ENCODE data around the gene KMT2C.

The KMT2C gene

DNA sequence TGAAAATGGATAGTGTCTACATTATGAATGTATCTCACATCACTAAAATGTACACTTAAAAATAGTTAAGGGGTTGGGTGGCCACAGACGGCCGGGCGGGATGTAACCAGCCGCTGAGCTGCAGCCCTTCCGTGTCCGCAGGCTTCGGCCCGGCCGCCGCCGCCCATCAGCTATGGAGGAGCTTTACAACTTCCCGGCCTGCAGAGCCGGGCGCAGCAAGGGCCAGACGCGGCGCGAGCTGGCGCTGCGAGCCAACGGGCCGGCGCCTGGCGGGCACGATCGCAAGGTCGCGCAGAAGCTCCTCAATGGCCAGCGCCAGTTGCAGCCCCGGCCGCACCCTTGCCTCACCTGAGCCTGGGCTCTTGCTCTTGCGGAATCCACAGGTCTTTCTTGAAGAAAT lies 69.1 kb downstream of the KMT2C start:
- Histone ChIP-seq H3K36me3 (ENCODE audit: insufficient read depth, low read length) (peaks cover 20% of the 10 kb centered on the region), H3K9ac (ENCODE audit: low read length) (no peak overlapping the region), H3K4me2 (ENCODE audit: low read length) (no peak overlapping the region), H4K20me1 (ENCODE audit: insufficient read depth, low read length) (0 out of 2 replicates have a peak, but pooled peaks cover 3% of the 10 kb centered on the region), H3K4me3 (ENCODE audit: low read depth, low read length, poor library complexity, severe bottlenecking) (no peak overlapping the region), H3K9me2 (ENCODE audit: low read depth, low read length) (no peaks in the 10 kb centered on the region), H3K27ac (ENCODE audit: low read depth, low read length, poor library complexity, severe bottlenecking) (no peak overlapping the region), H2AFZ (ENCODE audit: low read length) (no peak overlapping the region), H3K79me2 (ENCODE audit: insufficient read depth, low read length) (peaks cover 100% of the 10 kb centered on the region), H3K9me3 (ENCODE audit: low read length) (no peaks in the 10 kb centered on the region), H3K4me1 (ENCODE audit: insufficient read depth, low read length, severe bottlenecking) (peaks cover 29% of the 10 kb centered on the region), H3K27me3 (ENCODE audit: insufficient read depth, low read length) (no peaks in the 10 kb centered on the region), H3F3A (ENCODE audit: insufficient read depth, low read length) (no peaks in the 10 kb centered on the region)
- no peak for TF ChIP-seq EZH2 (IDR thresholded peaks at IDR 0.05; ENCODE audit: borderline replicate concordance, low read length)
- TF ChIP-seq, protein P1, sequence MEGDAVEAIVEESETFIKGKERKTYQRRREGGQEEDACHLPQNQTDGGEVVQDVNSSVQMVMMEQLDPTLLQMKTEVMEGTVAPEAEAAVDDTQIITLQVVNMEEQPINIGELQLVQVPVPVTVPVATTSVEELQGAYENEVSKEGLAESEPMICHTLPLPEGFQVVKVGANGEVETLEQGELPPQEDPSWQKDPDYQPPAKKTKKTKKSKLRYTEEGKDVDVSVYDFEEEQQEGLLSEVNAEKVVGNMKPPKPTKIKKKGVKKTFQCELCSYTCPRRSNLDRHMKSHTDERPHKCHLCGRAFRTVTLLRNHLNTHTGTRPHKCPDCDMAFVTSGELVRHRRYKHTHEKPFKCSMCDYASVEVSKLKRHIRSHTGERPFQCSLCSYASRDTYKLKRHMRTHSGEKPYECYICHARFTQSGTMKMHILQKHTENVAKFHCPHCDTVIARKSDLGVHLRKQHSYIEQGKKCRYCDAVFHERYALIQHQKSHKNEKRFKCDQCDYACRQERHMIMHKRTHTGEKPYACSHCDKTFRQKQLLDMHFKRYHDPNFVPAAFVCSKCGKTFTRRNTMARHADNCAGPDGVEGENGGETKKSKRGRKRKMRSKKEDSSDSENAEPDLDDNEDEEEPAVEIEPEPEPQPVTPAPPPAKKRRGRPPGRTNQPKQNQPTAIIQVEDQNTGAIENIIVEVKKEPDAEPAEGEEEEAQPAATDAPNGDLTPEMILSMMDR (IDR thresholded peaks at IDR 0.05; ENCODE audit: low read length) = no peak

DNA sequence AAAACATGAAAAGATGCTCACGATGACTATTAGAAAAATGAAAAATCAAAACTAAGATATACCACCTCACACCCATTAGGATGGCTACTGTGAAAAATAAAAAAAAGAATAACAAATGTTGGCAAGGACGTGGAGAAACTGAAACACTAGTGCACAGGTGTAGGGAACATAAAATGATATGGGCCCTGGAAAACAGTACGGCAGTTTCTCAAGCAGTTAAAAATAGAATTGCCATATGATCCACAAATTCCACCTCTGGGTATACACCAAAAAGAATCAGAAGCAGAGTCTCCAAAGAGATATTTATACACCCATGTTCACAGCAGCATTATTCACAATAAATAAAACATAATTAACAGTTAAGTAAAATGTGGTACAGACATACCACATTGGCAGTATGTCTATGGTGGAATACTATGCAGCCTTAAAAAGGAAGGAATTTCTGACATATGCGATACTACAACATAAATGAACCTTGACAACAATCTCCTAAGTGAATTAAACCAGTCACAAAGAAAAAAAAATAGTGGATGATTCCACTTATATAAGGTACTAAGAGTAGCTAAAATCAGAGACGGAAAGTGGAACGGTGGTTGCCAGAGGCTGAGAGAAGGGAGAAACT lies 69.7 kb downstream of the KMT2C start:
- Histone ChIP-seq H3K9ac (ENCODE audit: low read length) (no peak overlapping the region), H4K20me1 (ENCODE audit: insufficient read depth, low read length) (0 out of 2 replicates have a peak, but pooled peaks cover 3% of the 10 kb centered on the region)
- TF ChIP-seq, protein P1 (IDR thresholded peaks at IDR 0.05; ENCODE audit: low read length) = no peak
- no peak for TF ChIP-seq EZH2 (IDR thresholded peaks at IDR 0.05; ENCODE audit: borderline replicate concordance, low read length)

DNA sequence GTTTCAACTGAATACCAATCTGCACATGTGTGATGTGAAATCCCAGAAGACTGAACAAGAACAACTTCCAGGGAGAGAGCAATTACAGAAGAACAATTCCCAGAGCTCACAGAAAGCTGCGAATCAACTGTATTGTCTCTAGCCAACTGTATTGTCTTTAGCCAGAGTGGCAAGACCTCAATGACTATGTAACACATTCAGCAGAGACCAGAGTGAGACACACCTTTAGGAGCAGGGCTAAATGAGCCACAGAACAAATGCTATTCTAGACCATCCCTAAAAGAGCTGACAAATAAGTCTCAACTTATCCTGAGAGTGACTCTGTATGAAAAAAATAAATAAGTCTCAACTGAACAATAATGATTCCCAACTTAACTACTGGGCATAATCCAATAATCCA lies 72.0 kb downstream of the KMT2C start:
- H3K79me2 ChIP-seq (ENCODE audit: insufficient read depth, low read length) = peaks cover 99% of the 10 kb centered on the region
- no peak overlapping the region for H3K4me2 ChIP-seq (ENCODE audit: low read length)
- H2AFZ ChIP-seq (ENCODE audit: low read length) = no peak overlapping the region
- 0 out of 2 replicates have a peak, but pooled peaks cover 3% of the 10 kb centered on the region for H4K20me1 ChIP-seq (ENCODE audit: insufficient read depth, low read length)
- H3K9me3 ChIP-seq (ENCODE audit: low read length) = no peaks in the 10 kb centered on the region
- H3K4me1 ChIP-seq (ENCODE audit: insufficient read depth, low read length, severe bottlenecking) = peaks cover 38% of the 10 kb centered on the region
- no peaks in the 10 kb centered on the region for H3K27me3 ChIP-seq (ENCODE audit: insufficient read depth, low read length)
- no peak overlapping the region for H3K9ac ChIP-seq (ENCODE audit: low read length)
- no peaks in the 10 kb centered on the region for H3K9me2 ChIP-seq (ENCODE audit: low read depth, low read length)
- H3F3A ChIP-seq (ENCODE audit: insufficient read depth, low read length) = no peaks in the 10 kb centered on the region
- H3K36me3 ChIP-seq (ENCODE audit: insufficient read depth, low read length) = peaks cover 20% of the 10 kb centered on the region
- TF ChIP-seq, protein P1 (IDR thresholded peaks at IDR 0.05; ENCODE audit: low read length) = no peak
- TF ChIP-seq EZH2 (IDR thresholded peaks at IDR 0.05; ENCODE audit: borderline replicate concordance, low read length) = no peak
- no peak overlapping the region for H3K27ac ChIP-seq (ENCODE audit: low read depth, low read length, poor library complexity, severe bottlenecking)
- no peak overlapping the region for H3K4me3 ChIP-seq (ENCODE audit: low read depth, low read length, poor library complexity, severe bottlenecking)

More for the DNA sequence above, 69.7 kb downstream of the KMT2C start:
- Histone ChIP-seq H3K27me3 (ENCODE audit: insufficient read depth, low read length) (no peaks in the 10 kb centered on the region), H3K4me2 (ENCODE audit: low read length) (no peak overlapping the region), H2AFZ (ENCODE audit: low read length) (no peak overlapping the region), H3K79me2 (ENCODE audit: insufficient read depth, low read length) (peaks cover 100% of the 10 kb centered on the region), H3K4me1 (ENCODE audit: insufficient read depth, low read length, severe bottlenecking) (peaks cover 30% of the 10 kb centered on the region), H3K9me3 (ENCODE audit: low read length) (no peaks in the 10 kb centered on the region), H3K36me3 (ENCODE audit: insufficient read depth, low read length) (peaks cover 20% of the 10 kb centered on the region), H3K9me2 (ENCODE audit: low read depth, low read length) (no peaks in the 10 kb centered on the region), H3K4me3 (ENCODE audit: low read depth, low read length, poor library complexity, severe bottlenecking) (no peak overlapping the region), H3K27ac (ENCODE audit: low read depth, low read length, poor library complexity, severe bottlenecking) (no peak overlapping the region), H3F3A (ENCODE audit: insufficient read depth, low read length) (no peaks in the 10 kb centered on the region)
